IMR-90 (cell line): ENCODE results near the gene PRR12. TPM values are rescaled to one million over a fixed set of nuclear protein-coding genes. Genes with fewer than 3 reads are reported as not detected.

Experiments used
- ATAC-seq: fragments of 200-7000 bp; cut with Tn5 transposase; 2 replicates; pipeline ENCODE4 v1.9.1; 2020; ENCODE audit warnings: low read depth, mild to moderate bottlenecking, moderate library complexity
- BruUV-seq: library from RNA; stranded (reverse); fragments of 400-500 nt; replicated peaks from 2 replicates; lab custom pipeline; 2021; lab: Mats Ljungman, UMichigan
- CTCF ChIA-PET: fragments of 300-600 bp; formaldehyde crosslinking; extraction: SDS; loops from one replicate; lab custom pipeline; 2021; ENCODE audit warnings: antibody characterized with exemption; lab: Yijun Ruan, JAX
- POLR2A ChIA-PET: fragments of 300-600 bp; sonication (Branson Sonifier 250); formaldehyde crosslinking; loops from one replicate; lab custom pipeline; 2022; ENCODE audit warnings: antibody characterized with exemption; ENCODE audit not compliant: unreplicated experiment; lab: Charles Lee
- DNase-seq: peaks from one replicate; pipeline ENCODE4 v3.0.0; 2013
- H2AFZ ChIP-seq: replicated peaks from 2 replicates; pipeline ENCODE3; 2013; ENCODE audit warnings: low read length, mild to moderate bottlenecking; ENCODE audit not compliant: poor library complexity
- H2AK5ac ChIP-seq: 2 replicates; pipeline ENCODE4 v1.6.1; 2013; ENCODE audit warnings: low read depth, low read length, inconsistent platforms
- H2AK9ac ChIP-seq: replicated peaks from 2 replicates; pipeline ENCODE3; 2013; ENCODE audit warnings: mild to moderate bottlenecking, low read depth, low read length, moderate library complexity; ENCODE audit not compliant: poor library complexity
- H2BK120ac ChIP-seq: 2 replicates; pipeline ENCODE4 v1.6.1; 2013; ENCODE audit warnings: low read depth, low read length, inconsistent platforms
- H2BK15ac ChIP-seq: 3 replicates; pipeline ENCODE4 v1.6.1; 2013; ENCODE audit warnings: low read depth, low read length, inconsistent platforms
- H2BK20ac ChIP-seq: 2 replicates; pipeline ENCODE4 v1.6.1; 2013; ENCODE audit warnings: low read depth, mild to moderate bottlenecking, inconsistent platforms, low read length, moderate library complexity
- H2BK5ac ChIP-seq: 2 replicates; pipeline ENCODE4 v1.6.1; 2013; ENCODE audit warnings: mild to moderate bottlenecking, low read depth, low read length, inconsistent platforms; ENCODE audit not compliant: poor library complexity, severe bottlenecking
- H3K14ac ChIP-seq: replicated peaks from 2 replicates; pipeline ENCODE4 v1.6.1; 2013; ENCODE audit warnings: low read depth, low read length, inconsistent platforms
- H3K18ac ChIP-seq: 2 replicates; pipeline ENCODE4 v1.6.1; 2013; ENCODE audit warnings: low read depth, low read length, control low read depth
- H3K23ac ChIP-seq: 2 replicates; pipeline ENCODE4 v1.6.1; 2013; ENCODE audit warnings: low read depth, low read length, inconsistent platforms
- H3K27ac ChIP-seq: 2 replicates; pipeline ENCODE4 v1.5.1; 2013; ENCODE audit warnings: mild to moderate bottlenecking, control low read depth, low read length; ENCODE audit not compliant: insufficient read depth
- H3K27me3 ChIP-seq: 2 replicates; pipeline ENCODE4 v1.6.1; 2013; ENCODE audit warnings: low read length; ENCODE audit not compliant: control insufficient read depth, insufficient read depth
- H3K36me3 ChIP-seq: 2 replicates; pipeline ENCODE4 v1.6.1; 2013; ENCODE audit warnings: low read length, mixed read lengths; ENCODE audit not compliant: control insufficient read depth, insufficient read depth
- H3K4ac ChIP-seq: 2 replicates; pipeline ENCODE4 v1.6.1; 2013; ENCODE audit warnings: low read depth, low read length, inconsistent platforms
- H3K4me1 ChIP-seq: 2 replicates; pipeline ENCODE4 v1.6.1; 2013; ENCODE audit warnings: low read length, mixed read lengths; ENCODE audit not compliant: control insufficient read depth, insufficient read depth
- H3K4me2 ChIP-seq: 2 replicates; pipeline ENCODE4 v1.6.1; 2013; ENCODE audit warnings: low read depth, mild to moderate bottlenecking, control low read depth, low read length, moderate library complexity
- H3K4me3 ChIP-seq: 2 replicates; pipeline ENCODE4 v1.5.1; 2013; ENCODE audit warnings: low read depth, mild to moderate bottlenecking, control low read depth, low read length, moderate library complexity; ENCODE audit not compliant: insufficient read depth
- H3K56ac ChIP-seq: 2 replicates; pipeline ENCODE4 v1.6.1; 2013; ENCODE audit warnings: low read length, inconsistent platforms; ENCODE audit not compliant: insufficient read depth; ENCODE audit errors: extremely low read depth
- H3K79me1 ChIP-seq, 2 experiments: 2 replicates each; pipeline ENCODE4 v1.6.1; 2013; ENCODE audit warnings: low read length in 2 of 2, inconsistent platforms in 1 of 2, low read depth in 1 of 2
- H3K9ac ChIP-seq: 2 replicates; pipeline ENCODE4 v1.6.1; 2013; ENCODE audit warnings: low read depth, low read length, control low read depth
- H3K9me1 ChIP-seq: 2 replicates; pipeline ENCODE4 v1.6.1; 2013; ENCODE audit warnings: low read length, inconsistent platforms; ENCODE audit not compliant: insufficient read depth
- H3K9me3 ChIP-seq: 2 replicates; pipeline ENCODE4 v1.6.1; 2013; ENCODE audit warnings: low read length; ENCODE audit not compliant: control insufficient read depth, insufficient read depth
- H4K20me1 ChIP-seq: 2 replicates; pipeline ENCODE4 v1.6.1; 2013; ENCODE audit warnings: low read length, inconsistent platforms; ENCODE audit not compliant: insufficient read depth
- H4K5ac ChIP-seq: 2 replicates; pipeline ENCODE4 v1.6.1; 2013; ENCODE audit warnings: mild to moderate bottlenecking, low read depth, low read length, control low read depth
- H4K8ac ChIP-seq, 2 experiments: 2 replicates each; pipeline ENCODE4 v1.6.1; 2013; ENCODE audit warnings: low read depth in 2 of 2, low read length in 2 of 2, control low read depth in 1 of 2, inconsistent platforms in 1 of 2
- H4K91ac ChIP-seq: 2 replicates; pipeline ENCODE4 v1.6.1; 2013; ENCODE audit warnings: low read depth, low read length, inconsistent platforms; ENCODE audit not compliant: insufficient read depth
- BHLHE40 ChIP-seq: fragments of 150-350 bp; IDR thresholded peaks from 2 replicates; pipeline ENCODE4 v1.6.1; 2016; ENCODE audit warnings: mild to moderate bottlenecking, low read depth, low read length
- CEBPB ChIP-seq: IDR thresholded peaks from 2 replicates; pipeline ENCODE4 v1.6.1; 2012; ENCODE audit warnings: low read depth, low read length, improper control_type of control experiment
- ELK1 ChIP-seq: fragments of 150-350 bp; IDR thresholded peaks from 2 replicates; pipeline ENCODE4 v1.6.1; 2016; ENCODE audit warnings: low read depth, mild to moderate bottlenecking, low read length, moderate library complexity, borderline replicate concordance
- FOS ChIP-seq: fragments of 150-350 bp; IDR thresholded peaks from 2 replicates; pipeline ENCODE4 v1.6.1; 2016; ENCODE audit warnings: low read depth, low read length
- MAFK ChIP-seq: IDR thresholded peaks from 2 replicates; pipeline ENCODE4 v1.6.1; 2012; ENCODE audit warnings: low read depth, low read length, improper control_type of control experiment
- MAZ ChIP-seq: IDR thresholded peaks from 2 replicates; pipeline ENCODE4 v1.6.1; 2012; ENCODE audit warnings: low read depth, mild to moderate bottlenecking, low read length, improper control_type of control experiment, moderate library complexity, borderline replicate concordance
- NFE2L2 ChIP-seq: fragments of 150-350 bp; IDR thresholded peaks from 2 replicates; pipeline ENCODE4 v1.6.1; 2016; ENCODE audit warnings: low read depth, mild to moderate bottlenecking, low read length
- POLR2A ChIP-seq: IDR thresholded peaks from 2 replicates; pipeline ENCODE4 v1.6.1; 2012; ENCODE audit warnings: mild to moderate bottlenecking, low read depth, low read length
- RCOR1 ChIP-seq: IDR thresholded peaks from 2 replicates; pipeline ENCODE4 v1.6.1; 2012; ENCODE audit warnings: mild to moderate bottlenecking, low read length, improper control_type of control experiment; ENCODE audit not compliant: insufficient replicate concordance
- RFX5 ChIP-seq: IDR thresholded peaks from 2 replicates; pipeline ENCODE4 v1.8.0; 2012; ENCODE audit warnings: low read depth, mild to moderate bottlenecking, low read length, moderate library complexity
- SMC3 ChIP-seq: fragments of 150-350 bp; IDR thresholded peaks from 2 replicates; pipeline ENCODE4 v1.6.1; 2016; ENCODE audit warnings: low read depth, mild to moderate bottlenecking, antibody characterized with exemption, low read length, moderate library complexity
- WGBS, 2 experiments: methylation state at CpG; one replicate each; pipeline versions ENCODE4 v1.1.5 to v1.1.7; 2013; ENCODE audit warnings: missing lambda C conversion rate in 2 of 2; ENCODE audit not compliant: insufficient read length in 1 of 2; ENCODE audit errors: extremely low coverage in 2 of 2; 5-methylcytosine and 5-hydroxymethylcytosine counted together
- dilution Hi-C: fragments of 300-500 bp; cut with HindIII; formaldehyde crosslinking; loops from one replicate; pipeline ENCODE4 v1.14.3; 2018; ENCODE audit warnings: low sequenced_read_pairs; ENCODE audit not compliant: unreplicated experiment
- in situ Hi-C: fragments of 300-500 bp; cut with MboI; formaldehyde crosslinking; loops from 3 replicates; pipeline ENCODE4 v1.14.3; 2019; ENCODE audit warnings: low sequenced_read_pairs, inconsistent platforms, mixed read lengths
- intact Hi-C: fragments of 100-400 bp; cut with micrococcal nuclease; formaldehyde crosslinking; loops from 2 replicates; pipeline ENCODE4 v1.10.0; 2022
- polyA plus RNA-seq, 3 experiments: library from polyadenylated mRNA; depleted of rRNA; stranded (reverse); fragments of >200 nt; gene quantifications; 2 replicates each; pipeline ENCODE4 v1.2.3, GENCODE V29; 2012; ENCODE audit warnings: low replicate concordance in 1 of 3
- total RNA-seq: library from RNA; depleted of rRNA; stranded (reverse); fragments of >200 nt; gene quantifications from 2 replicates; pipeline ENCODE4 v1.2.3, GENCODE V29; 2012
- TF ChIP-seq, protein P1 (sequence below): conservative IDR thresholded peaks from 2 replicates; pipeline ENCODE4 v1.5.1; 2012; ENCODE audit warnings: mild to moderate bottlenecking, low read depth, low read length, improper control_type of control experiment
- TF ChIP-seq, protein P2 (sequence below): fragments of 150-350 bp; IDR thresholded peaks from 2 replicates; pipeline ENCODE4 v1.6.1; 2017; ENCODE audit warnings: mild to moderate bottlenecking, antibody characterized with exemption, low read length, low read depth

PRR12 gene
- total and polyA plus RNA-seq, 2 of the 4 experiments (the other 2 are of a cell fraction), result 0.36 to 4.1 TPM

- no peak overlapping the region for H2BK120ac ChIP-seq
- peaks cover 11% of the 10 kb centered on the region for H3K4me1 ChIP-seq
- no peak overlapping the region for H4K91ac ChIP-seq
- no peak overlapping the region for H2AFZ ChIP-seq
- no peak overlapping the region for H3K27ac ChIP-seq
- no peak overlapping the region for H2BK5ac ChIP-seq
- dilution Hi-C loops (no loop called here), intact Hi-C loops (no loop called here), in situ Hi-C loops (loop anchor here (10.0 kb wide), 1 partner anchor 173 kb away; the partner anchor contains the start of gene RPS11)
- TF ChIP-seq MAZ, result no peak
- TF ChIP-seq MAFK, result no peak
- no peak for TF ChIP-seq NFE2L2
- TF ChIP-seq FOS, result no peak
- TF ChIP-seq CEBPB, result no peak
- TF ChIP-seq, protein P1, sequence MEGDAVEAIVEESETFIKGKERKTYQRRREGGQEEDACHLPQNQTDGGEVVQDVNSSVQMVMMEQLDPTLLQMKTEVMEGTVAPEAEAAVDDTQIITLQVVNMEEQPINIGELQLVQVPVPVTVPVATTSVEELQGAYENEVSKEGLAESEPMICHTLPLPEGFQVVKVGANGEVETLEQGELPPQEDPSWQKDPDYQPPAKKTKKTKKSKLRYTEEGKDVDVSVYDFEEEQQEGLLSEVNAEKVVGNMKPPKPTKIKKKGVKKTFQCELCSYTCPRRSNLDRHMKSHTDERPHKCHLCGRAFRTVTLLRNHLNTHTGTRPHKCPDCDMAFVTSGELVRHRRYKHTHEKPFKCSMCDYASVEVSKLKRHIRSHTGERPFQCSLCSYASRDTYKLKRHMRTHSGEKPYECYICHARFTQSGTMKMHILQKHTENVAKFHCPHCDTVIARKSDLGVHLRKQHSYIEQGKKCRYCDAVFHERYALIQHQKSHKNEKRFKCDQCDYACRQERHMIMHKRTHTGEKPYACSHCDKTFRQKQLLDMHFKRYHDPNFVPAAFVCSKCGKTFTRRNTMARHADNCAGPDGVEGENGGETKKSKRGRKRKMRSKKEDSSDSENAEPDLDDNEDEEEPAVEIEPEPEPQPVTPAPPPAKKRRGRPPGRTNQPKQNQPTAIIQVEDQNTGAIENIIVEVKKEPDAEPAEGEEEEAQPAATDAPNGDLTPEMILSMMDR, result no peak
- no peak for TF ChIP-seq RCOR1
- no peak for TF ChIP-seq ELK1
- TF ChIP-seq SMC3, result no peak
- TF ChIP-seq RFX5, result no peak
- TF ChIP-seq, protein P2, sequence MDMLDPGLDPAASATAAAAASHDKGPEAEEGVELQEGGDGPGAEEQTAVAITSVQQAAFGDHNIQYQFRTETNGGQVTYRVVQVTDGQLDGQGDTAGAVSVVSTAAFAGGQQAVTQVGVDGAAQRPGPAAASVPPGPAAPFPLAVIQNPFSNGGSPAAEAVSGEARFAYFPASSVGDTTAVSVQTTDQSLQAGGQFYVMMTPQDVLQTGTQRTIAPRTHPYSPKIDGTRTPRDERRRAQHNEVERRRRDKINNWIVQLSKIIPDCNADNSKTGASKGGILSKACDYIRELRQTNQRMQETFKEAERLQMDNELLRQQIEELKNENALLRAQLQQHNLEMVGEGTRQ, result no peak
- TF ChIP-seq POLR2A, result no peak
- no peak for TF ChIP-seq BHLHE40
- H4K5ac ChIP-seq, result no peak overlapping the region
- CTCF ChIA-PET, result interaction anchor here (0.6 kb wide), 1 partner anchor 29 kb away, joined by 4 read pairs; no protein-coding TSS in a partner anchor
- H3K4me2 ChIP-seq, result no peak overlapping the region
- H4K20me1 ChIP-seq, result peaks cover 3% of the 10 kb centered on the region
- H3K4me3 ChIP-seq, result no peak overlapping the region
- no peak overlapping the region for H3K56ac ChIP-seq
- H3K36me3 ChIP-seq, result peaks cover 10% of the 10 kb centered on the region
- H3K9me1 ChIP-seq, result peaks cover 3% of the 10 kb centered on the region; the same call in 1 of the 2 replicates
- 80% methylated on average over 1 of the region's 2 CpGs; no CpG with 5 or more reads in 1 of the 2 experiments for WGBS, 2 experiments
- no peak overlapping the region for H4K8ac ChIP-seq
- no peak overlapping the region for H3K9ac ChIP-seq
- BruUV-seq, result no TSS peak
- no peak overlapping the region for H2BK15ac ChIP-seq
- H3K23ac ChIP-seq, result no peak overlapping the region
- H3K9me3 ChIP-seq, result no peaks in the 10 kb centered on the region
- POLR2A ChIA-PET, result no interaction called here
- no peak overlapping the region for H2AK9ac ChIP-seq
- H2BK20ac ChIP-seq, result no peak overlapping the region
- H3K4ac ChIP-seq, result no peak overlapping the region
- peaks cover 8 to 63% of the 10 kb centered on the region in 2 experiments; a peak in 3 of 4 replicates for H3K79me1 ChIP-seq
- H3K18ac ChIP-seq, result no peak overlapping the region
- no peak for ATAC-seq
- no peak for DNase-seq
- H2AK5ac ChIP-seq, result no peak overlapping the region
- no peak overlapping the region for H3K14ac ChIP-seq
- H3K27me3 ChIP-seq, result no peaks in the 10 kb centered on the region
Measured at GRCh38 chr19:49667473-49667872, 76.5 kb downstream of the PRR12 start.
